Thyroid gland (tissue), 4 donors: ENCODE results near the gene SYTL3.

ENCODE experiments used
- POLR2A ChIP-seq, 2 donors: fragments of 450-650 bp; IDR thresholded peaks; one replicate each; pipeline ENCODE4 v1.6.1; 2017; ENCODE audit warnings: antibody characterized with exemption in 2 of 2, mild to moderate bottlenecking in 2 of 2, moderate library complexity in 1 of 2
- TF ChIP-seq, protein P1 (sequence below), 6 experiments: fragments of 200-600 bp in 3 of 6; fragments of 450-650 bp in 3 of 6; sonication (generic) in 3 of 6; IDR thresholded peaks; one replicate each; pipeline ENCODE4 v1.5.1; 2016 to 2019; ENCODE audit warnings: antibody characterized with exemption in 6 of 6, mild to moderate bottlenecking in 2 of 6, inconsistent platforms in 1 of 6, moderate library complexity in 1 of 6

DNA sequence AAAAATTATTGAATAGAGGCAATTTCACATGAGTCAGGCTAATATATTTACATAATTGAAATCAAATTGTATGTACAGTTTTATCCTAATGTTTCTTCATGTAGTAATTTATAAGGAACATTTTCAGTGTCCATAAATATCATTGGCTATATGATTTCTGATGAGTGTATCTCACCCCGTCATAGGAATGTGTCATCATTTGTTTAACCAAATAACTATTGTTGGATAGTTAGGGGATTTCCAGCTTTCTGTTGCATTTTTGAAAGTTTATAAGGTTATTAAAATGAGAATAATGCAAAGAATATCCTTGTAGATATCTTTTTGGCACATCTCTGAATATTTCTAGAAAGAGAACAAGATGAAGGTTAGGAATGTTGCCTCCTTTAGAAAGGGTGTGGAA lies 39.0 kb downstream of the SYTL3 start:
- TF ChIP-seq, protein P1, sequence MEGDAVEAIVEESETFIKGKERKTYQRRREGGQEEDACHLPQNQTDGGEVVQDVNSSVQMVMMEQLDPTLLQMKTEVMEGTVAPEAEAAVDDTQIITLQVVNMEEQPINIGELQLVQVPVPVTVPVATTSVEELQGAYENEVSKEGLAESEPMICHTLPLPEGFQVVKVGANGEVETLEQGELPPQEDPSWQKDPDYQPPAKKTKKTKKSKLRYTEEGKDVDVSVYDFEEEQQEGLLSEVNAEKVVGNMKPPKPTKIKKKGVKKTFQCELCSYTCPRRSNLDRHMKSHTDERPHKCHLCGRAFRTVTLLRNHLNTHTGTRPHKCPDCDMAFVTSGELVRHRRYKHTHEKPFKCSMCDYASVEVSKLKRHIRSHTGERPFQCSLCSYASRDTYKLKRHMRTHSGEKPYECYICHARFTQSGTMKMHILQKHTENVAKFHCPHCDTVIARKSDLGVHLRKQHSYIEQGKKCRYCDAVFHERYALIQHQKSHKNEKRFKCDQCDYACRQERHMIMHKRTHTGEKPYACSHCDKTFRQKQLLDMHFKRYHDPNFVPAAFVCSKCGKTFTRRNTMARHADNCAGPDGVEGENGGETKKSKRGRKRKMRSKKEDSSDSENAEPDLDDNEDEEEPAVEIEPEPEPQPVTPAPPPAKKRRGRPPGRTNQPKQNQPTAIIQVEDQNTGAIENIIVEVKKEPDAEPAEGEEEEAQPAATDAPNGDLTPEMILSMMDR (IDR thresholded peaks at IDR 0.05) = no peak
- TF ChIP-seq POLR2A (IDR thresholded peaks at IDR 0.05) = no peak
